GM06990 (cell line): Measurements from ENCODE around the gene IFT81.
"Not testable (repeated sequence)": the region's sequence is repeated elsewhere in the genome, so short reads cannot be mapped to it uniquely, and the experiment has no call there.

ENCODE experiments used
- DNase-seq: peaks from one replicate; pipeline ENCODE4 v3.0.0-alpha.2; 2011; ENCODE audit not compliant: insufficient read length; ENCODE audit errors: extremely low read depth
- H3K27me3 ChIP-seq: replicated peaks from 2 replicates; pipeline ENCODE4 v1.6.0; 2011; ENCODE audit warnings: low read length; ENCODE audit not compliant: control insufficient read depth, insufficient read depth
- H3K36me3 ChIP-seq: 2 replicates; pipeline ENCODE4 v1.5.1; 2011; ENCODE audit warnings: low read length; ENCODE audit not compliant: control insufficient read depth, insufficient read depth
- H3K4me3 ChIP-seq: replicated peaks from 2 replicates; pipeline ENCODE4 v1.5.1; 2011; ENCODE audit warnings: low read depth, mild to moderate bottlenecking, control low read depth, low read length
- TF ChIP-seq, protein P1 (sequence below): IDR thresholded peaks from 2 replicates; pipeline ENCODE4 v1.5.1; 2011; ENCODE audit warnings: low read length, control low read depth, mild to moderate bottlenecking, inconsistent platforms; ENCODE audit not compliant: insufficient read depth, poor library complexity, severe bottlenecking

The IFT81 gene

DNA sequence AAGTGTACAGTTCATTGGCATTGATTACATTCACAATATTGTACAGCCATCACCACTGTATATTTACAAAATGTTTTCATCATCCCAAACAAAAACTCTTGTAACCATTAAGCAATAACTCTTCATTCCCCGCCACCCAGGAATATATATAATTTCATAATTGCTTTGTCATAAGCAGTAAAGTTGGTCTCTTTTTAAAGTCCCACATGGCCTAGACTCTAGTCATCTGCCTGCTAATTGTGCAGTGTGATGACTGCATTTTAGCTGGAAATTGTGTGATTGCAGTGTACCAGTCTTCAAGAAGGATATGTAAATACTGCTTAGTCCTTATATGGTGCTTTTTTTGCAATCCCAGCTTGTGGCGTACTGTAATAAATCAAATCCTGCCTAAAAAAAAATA, 81.8 kb downstream of the IFT81 start:
- DNase-seq = no peak
- no peaks in the 10 kb centered on the region for H3K36me3 ChIP-seq
- TF ChIP-seq, protein P1, sequence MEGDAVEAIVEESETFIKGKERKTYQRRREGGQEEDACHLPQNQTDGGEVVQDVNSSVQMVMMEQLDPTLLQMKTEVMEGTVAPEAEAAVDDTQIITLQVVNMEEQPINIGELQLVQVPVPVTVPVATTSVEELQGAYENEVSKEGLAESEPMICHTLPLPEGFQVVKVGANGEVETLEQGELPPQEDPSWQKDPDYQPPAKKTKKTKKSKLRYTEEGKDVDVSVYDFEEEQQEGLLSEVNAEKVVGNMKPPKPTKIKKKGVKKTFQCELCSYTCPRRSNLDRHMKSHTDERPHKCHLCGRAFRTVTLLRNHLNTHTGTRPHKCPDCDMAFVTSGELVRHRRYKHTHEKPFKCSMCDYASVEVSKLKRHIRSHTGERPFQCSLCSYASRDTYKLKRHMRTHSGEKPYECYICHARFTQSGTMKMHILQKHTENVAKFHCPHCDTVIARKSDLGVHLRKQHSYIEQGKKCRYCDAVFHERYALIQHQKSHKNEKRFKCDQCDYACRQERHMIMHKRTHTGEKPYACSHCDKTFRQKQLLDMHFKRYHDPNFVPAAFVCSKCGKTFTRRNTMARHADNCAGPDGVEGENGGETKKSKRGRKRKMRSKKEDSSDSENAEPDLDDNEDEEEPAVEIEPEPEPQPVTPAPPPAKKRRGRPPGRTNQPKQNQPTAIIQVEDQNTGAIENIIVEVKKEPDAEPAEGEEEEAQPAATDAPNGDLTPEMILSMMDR = no peak
- no peak overlapping the region for H3K4me3 ChIP-seq
- no peaks in the 10 kb centered on the region for H3K27me3 ChIP-seq

DNA sequence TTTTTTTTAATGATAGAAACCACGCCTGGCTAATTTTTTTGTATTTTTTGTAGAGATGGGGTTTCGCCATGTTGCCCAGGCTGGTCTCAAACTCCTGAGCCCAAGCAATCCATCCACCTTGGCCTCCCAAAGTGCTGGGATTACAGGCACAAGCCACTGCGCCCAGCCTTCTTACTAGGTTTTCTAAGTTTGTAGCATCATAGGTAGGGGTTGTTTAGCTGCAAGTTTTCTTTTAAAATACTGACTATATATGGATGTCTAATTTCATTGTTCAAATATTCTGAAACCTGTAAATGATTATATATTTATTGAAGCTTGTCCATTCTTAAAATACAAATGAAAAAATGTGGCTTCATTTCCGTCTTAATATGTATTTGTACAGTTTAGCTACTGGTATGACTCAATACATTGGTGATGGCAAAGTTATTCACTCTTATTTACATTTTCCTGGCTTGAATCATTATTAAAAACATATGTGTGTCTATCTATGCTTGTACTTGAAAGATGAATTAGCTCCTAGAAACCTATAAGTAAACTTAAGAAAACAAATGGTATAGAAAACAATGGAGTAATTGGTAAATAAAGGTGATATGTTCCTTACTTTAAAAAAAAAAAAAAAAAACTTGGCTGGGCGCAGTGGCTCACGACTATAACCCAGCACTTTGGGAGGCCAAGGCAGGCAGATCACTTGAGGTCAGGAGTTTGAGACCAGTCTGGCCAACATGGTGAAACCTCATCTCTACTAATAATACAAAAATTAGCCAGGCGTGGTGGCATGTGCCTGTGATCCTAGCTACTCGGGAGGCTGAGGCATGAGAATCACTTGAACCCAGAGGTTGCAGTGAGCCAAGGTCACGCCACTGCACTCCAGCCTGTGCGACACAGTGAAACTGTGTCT, 87.7 kb downstream of the IFT81 start:
- DNase-seq = peak; percentile 2
- not testable (repeated sequence) for H3K4me3 ChIP-seq, H3K36me3 ChIP-seq, H3K27me3 ChIP-seq

DNA sequence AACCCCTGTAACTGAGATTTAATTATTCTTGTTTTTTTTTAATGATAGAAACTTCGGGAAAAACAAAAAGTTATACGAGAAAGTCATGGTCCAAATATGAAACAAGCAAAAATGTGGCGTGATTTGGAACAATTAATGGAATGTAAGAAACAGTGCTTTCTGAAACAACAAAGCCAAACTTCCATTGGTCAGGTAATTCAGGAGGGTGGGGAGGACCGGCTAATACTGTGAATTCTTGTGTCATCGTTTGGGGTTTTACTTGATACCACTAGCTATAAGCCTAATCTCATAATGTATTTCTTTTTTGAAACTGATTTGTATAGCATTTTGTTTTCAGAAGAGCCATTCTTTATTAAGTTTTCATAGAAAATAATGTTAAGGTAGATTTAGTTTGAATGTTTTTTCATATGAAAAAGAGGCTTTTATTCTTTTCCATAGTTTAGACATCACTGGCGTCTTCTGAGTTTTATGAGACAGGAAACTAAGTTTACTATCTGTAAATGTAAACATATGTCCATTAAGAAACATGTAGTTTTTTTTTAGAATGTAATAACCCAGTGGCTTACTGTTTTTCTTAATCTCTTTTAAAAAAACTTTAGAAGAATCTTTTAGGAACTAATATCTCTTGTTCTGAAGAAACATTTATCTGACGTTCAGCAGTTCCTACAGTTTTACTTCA, 94.0 kb downstream of the IFT81 start:
- no peaks in the 10 kb centered on the region; the same call in 1 of the 2 replicates for H3K36me3 ChIP-seq
- no peak overlapping the region for H3K4me3 ChIP-seq
- TF ChIP-seq, protein P1 = no peak
- DNase-seq = no peak
- no peaks in the 10 kb centered on the region for H3K27me3 ChIP-seq

DNA sequence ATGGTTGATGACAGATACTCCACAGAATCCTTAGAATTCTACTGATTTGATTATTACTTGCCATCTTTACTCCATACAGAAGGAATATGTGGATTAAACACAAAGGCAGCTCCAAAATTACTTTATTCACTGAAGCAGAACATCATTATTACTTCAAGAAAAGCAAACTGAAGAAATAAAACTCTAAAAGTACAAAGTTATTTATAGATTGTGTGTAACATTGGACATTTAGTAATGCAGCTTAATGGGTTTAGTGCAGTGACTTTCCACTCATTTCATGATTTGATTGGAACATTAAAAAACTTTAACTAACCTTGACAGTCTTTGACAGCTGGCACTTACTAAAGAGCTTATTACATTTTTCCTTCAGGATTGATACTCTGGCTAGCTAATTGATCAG, 97.9 kb downstream of the IFT81 start:
- Histone ChIP-seq H3K36me3 (no peaks in the 10 kb centered on the region; the same call in 1 of the 2 replicates), H3K27me3 (no peaks in the 10 kb centered on the region), H3K4me3 (no peak overlapping the region)
- DNase-seq = no peak
- TF ChIP-seq, protein P1 = no peak

DNA sequence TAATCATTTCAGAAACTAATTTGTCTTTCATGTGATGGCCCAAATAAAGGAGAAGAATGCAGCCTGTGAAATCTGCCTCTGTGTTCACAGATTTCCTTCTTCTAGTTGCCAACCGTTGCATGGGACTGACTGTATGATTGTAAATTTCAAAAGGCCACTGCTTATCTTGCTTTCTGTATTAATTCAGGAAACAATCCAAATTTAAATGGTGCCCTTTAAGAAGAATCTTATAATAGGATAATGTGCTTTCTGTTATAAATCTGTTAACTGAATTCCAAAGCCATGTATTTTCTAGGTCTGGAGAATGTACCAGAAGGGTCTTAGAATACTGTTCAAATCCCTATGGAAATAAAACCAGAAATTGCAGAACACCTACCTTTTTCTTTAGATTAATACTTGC, 98.3 kb downstream of the IFT81 start:
- DNase-seq = no peak
- TF ChIP-seq, protein P1 = no peak
- Histone ChIP-seq H3K27me3 (no peaks in the 10 kb centered on the region), H3K36me3 (no peaks in the 10 kb centered on the region; the same call in 1 of the 2 replicates), H3K4me3 (no peak overlapping the region)

DNA sequence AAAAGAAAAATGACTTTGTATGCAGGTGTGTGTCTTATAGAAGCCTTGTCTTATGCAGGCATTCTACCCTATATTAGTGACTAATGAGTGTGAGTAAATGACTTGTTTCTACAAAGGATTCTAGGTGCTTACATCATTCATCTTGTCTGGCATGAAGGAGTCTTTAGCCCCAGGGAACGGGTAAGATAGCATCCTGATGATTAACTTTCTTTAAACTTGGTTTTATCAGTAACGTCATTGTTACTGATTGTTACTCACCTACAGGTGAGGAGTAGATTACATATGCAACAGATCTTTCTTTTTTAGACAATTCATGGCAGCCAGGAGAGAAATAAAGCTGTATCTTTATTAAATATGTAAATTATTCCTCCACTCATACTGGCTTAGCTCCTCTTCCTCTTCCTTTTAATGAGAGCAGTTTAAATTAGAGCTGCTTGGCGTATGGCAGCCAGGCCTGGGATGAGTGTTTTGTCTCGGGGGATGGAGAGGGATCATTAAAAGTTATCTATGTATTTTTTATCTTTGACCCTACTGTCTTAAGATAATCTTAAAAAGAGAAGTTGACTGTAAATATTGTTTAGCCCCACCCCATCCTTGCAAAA, 99.7 kb downstream of the IFT81 start:
- TF ChIP-seq, protein P1 = no peak
- H3K36me3 ChIP-seq = no peaks in the 10 kb centered on the region; the same call in 1 of the 2 replicates
- DNase-seq = no peak
- no peaks in the 10 kb centered on the region for H3K27me3 ChIP-seq
- H3K4me3 ChIP-seq = no peak overlapping the region
